HUES6 (cell line): Measurements from ENCODE around the gene PSMD14.

Source experiments
- H3K27ac ChIP-seq: 2 replicates; pipeline ENCODE4 v1.7.0; 2013; ENCODE audit warnings: low read depth, mild to moderate bottlenecking, low read length, inconsistent platforms
- H3K27me3 ChIP-seq: 2 replicates; pipeline ENCODE4 v1.6.1; 2013; ENCODE audit warnings: low read length; ENCODE audit not compliant: control insufficient read depth, insufficient read depth
- H3K36me3 ChIP-seq: 2 replicates; pipeline ENCODE4 v1.6.1; 2013; ENCODE audit warnings: low read length; ENCODE audit not compliant: control insufficient read depth, insufficient read depth
- H3K4me1 ChIP-seq: 2 replicates; pipeline ENCODE4 v1.6.1; 2013; ENCODE audit warnings: low read length; ENCODE audit not compliant: control insufficient read depth, insufficient read depth
- H3K4me3 ChIP-seq: 2 replicates; pipeline ENCODE4 v1.5.1; 2013; ENCODE audit warnings: low read depth, low read length
- H3K9ac ChIP-seq: one replicate; pipeline ENCODE4 v1.6.1; 2013; ENCODE audit warnings: mild to moderate bottlenecking, low read length
- H3K9me3 ChIP-seq: 2 replicates; pipeline ENCODE4 v1.6.1; 2013; ENCODE audit warnings: low read depth, low read length; ENCODE audit not compliant: control insufficient read depth, insufficient read depth

The PSMD14 gene

DNA sequence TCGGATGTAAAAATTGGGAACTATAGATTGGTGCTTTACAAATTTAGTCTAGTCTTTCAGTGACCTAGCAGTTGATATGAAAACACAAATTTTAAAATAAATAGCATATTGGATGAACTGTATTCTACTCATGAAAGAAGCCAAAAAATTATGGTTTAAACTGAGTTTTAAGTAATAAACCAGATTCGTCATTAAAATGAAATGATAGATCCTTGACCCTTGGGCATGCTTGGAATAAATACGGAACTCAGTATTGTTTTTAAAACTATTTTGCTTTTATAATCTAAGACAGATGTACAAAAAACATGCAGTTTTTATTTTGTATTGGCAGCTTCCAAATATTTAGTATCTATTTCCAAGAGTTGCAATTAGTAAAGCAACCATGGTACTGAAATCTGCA lies 73.3 kb downstream of the PSMD14 start:
- Histone ChIP-seq H3K36me3 (peaks cover 7% of the 10 kb centered on the region), H3K9me3 (no peaks in the 10 kb centered on the region), H3K27me3 (no peaks in the 10 kb centered on the region), H3K9ac (no peak overlapping the region), H3K4me1 (no peaks in the 10 kb centered on the region), H3K4me3 (no peak overlapping the region), H3K27ac (no peak overlapping the region)

- Histone ChIP-seq H3K27ac (peak overlapping the region; percentile 51), H3K4me1 (no peaks in the 10 kb centered on the region), H3K27me3 (no peaks in the 10 kb centered on the region), H3K9ac (no peak overlapping the region), H3K36me3 (peaks cover 9% of the 10 kb centered on the region), H3K9me3 (no peaks in the 10 kb centered on the region), H3K4me3 (no peak overlapping the region)
These were observed 74.5 kb downstream of the PSMD14 start for GRCh38 chr2:161382747-161383146.

DNA sequence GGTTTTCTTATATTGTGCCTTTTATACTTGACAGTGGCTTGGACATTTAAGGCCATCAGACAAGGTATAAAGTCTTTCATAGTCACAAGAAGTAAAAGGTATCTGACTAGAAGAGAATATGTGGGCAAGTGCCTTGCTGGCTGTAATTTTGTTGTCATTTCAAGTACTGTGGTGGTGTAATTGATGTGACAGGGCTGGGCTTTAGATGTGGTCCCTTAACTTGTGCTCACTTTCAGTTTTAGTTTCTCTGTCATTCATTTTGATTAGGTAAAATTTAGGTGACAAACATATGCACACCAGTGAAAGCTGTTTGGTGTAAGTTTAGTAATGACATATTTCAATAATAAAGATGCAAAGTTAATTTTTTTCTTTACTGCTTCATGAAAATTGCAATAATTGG lies 76.6 kb downstream of the PSMD14 start:
- H3K4me1 ChIP-seq, result no peaks in the 10 kb centered on the region
- no peaks in the 10 kb centered on the region for H3K9me3 ChIP-seq
- H3K4me3 ChIP-seq, result no peak overlapping the region
- H3K27me3 ChIP-seq, result no peaks in the 10 kb centered on the region
- H3K27ac ChIP-seq, result no peak overlapping the region
- H3K9ac ChIP-seq, result no peak overlapping the region
- H3K36me3 ChIP-seq, result peaks cover 11% of the 10 kb centered on the region

DNA sequence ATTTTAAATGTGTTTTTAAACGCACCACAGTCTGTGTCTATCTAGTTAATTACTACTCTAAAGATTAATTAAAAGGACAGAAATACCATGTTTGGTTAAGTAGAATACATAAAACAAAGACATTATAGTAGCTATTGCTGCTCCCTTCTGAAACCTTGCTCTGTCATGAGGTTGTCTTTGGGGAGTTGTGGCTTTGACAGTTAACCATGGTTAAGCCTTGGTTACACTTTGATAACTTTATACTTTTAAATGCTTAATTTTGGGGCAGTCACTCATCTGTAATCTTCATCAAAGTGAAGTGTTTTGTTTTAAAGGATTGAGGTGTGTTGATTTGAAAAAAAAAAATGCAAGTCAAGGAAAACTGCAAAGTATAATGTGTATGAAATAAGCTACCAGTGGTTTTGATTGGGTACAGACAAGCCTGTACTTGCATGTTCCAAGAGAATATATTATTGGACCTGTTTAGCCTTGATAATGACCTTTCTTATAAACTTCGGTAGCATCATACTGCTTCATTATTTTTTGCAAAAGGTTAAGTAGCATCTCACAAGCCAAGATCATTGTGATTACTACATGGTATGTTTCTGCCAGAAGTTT lies 78.1 kb downstream of the PSMD14 start:
- no peaks in the 10 kb centered on the region for H3K4me1 ChIP-seq
- H3K27ac ChIP-seq, result 0 out of 2 replicates have a peak overlapping the region, but pooled peaks have one; percentile 34
- H3K27me3 ChIP-seq, result no peaks in the 10 kb centered on the region
- H3K36me3 ChIP-seq, result peaks cover 11% of the 10 kb centered on the region
- H3K9me3 ChIP-seq, result no peaks in the 10 kb centered on the region
- no peak overlapping the region for H3K4me3 ChIP-seq
- H3K9ac ChIP-seq, result no peak overlapping the region

DNA sequence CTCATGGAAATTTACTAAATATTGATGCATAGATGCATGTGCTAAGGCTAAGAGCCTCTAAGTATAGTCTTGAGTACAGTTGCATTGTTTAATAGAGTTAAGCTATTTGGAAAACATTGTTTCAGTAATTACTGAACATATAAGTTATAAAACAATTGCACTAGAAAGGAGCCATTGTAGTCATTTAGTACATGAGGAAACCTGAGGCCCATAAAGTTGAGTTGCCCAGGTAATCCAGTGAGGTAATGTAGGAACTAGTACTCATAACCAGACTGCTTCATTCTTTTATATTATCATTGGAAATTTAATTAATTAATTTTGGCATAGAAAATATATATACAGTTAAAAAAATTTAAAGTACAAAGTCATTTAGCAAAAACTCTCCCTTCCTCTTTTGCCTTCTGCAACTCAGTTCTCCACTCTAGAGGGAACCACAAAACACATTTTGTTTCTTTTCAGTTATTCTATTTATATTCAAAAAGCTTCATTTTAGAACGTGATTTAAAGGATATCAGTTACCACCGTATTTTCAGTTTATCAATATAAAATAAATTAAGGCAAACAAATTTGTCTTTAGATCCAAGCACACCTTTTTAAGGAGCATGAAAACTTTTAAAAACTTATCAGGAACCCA lies 80.0 kb downstream of the PSMD14 start:
- Histone ChIP-seq H3K4me3 (no peak overlapping the region), H3K9me3 (no peaks in the 10 kb centered on the region), H3K27me3 (no peaks in the 10 kb centered on the region), H3K27ac (no peak overlapping the region), H3K4me1 (no peaks in the 10 kb centered on the region), H3K9ac (no peak overlapping the region), H3K36me3 (peaks cover 11% of the 10 kb centered on the region)

DNA sequence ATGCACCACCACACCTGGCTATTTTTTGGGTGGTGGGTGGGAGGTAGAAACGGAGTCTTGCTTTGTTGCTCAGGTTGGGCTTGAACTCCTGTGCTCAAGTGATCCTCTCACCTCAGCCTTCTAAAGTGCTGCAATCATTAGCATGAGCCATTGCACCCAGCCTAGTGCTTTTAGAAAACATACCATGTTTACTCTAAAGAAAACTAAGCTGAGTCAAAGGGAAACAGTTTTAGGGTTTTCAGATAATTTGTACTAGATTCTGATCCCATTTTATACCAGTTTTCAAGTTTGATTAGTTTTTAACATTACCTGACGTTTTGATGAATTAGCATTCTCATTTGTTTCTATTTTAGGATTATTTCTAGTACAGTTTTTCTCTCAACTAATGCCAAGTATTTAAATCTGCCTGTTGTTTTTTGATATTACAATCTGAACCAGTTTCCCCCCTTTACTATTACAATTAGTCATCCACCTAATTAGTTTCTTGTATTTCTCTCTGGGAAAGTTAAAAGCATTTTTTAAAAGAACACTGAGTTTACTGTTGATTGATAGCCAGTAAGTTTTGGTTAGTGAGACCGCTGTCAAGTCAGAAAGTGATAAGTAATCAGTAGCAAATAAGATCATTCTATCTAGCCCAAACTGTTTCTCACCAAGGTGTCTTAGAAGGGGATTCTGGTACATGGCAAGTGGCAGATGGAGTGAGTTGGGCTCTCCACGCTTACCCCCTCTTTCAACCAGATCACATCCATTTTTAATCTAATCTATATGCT lies 83.7 kb downstream of the PSMD14 start:
- peaks cover 22% of the 10 kb centered on the region for H3K36me3 ChIP-seq
- H3K9me3 ChIP-seq, result no peaks in the 10 kb centered on the region
- H3K4me3 ChIP-seq, result no peak overlapping the region
- peaks cover 8% of the 10 kb centered on the region; the same call in 1 of the 2 replicates for H3K4me1 ChIP-seq
- no peaks in the 10 kb centered on the region for H3K27me3 ChIP-seq
- H3K9ac ChIP-seq, result no peak overlapping the region
- H3K27ac ChIP-seq, result no peak overlapping the region

- H3K4me3 ChIP-seq, result no peak overlapping the region
- H3K9me3 ChIP-seq, result no peaks in the 10 kb centered on the region
- peaks cover 53% of the 10 kb centered on the region for H3K36me3 ChIP-seq
These were observed 91.9 kb downstream of the PSMD14 start for GRCh38 chr2:161400076-161400475.

DNA sequence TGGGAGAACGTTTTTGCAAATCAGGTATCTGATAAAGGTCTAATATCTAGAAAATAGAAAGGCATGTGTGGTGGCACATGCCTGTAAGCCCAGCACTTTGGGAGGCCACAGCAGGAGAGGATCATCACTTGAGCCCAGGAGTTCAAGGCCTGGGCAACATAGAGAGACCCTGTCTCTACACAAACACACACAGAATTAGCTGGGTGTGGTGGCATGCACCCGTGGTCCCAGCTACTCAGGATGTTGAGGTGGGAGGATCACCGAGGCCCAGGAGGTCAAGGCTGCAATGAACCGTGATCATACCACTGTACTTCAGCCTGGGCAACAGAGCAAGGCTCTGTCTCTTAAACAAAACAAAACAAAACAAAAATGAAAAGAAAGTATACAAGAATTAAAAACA lies 94.1 kb downstream of the PSMD14 start:
- Histone ChIP-seq H3K27ac (no peak overlapping the region), H3K4me3 (no peak overlapping the region), H3K4me1 (no peaks in the 10 kb centered on the region), H3K9me3 (no peaks in the 10 kb centered on the region), H3K9ac (no peak overlapping the region), H3K36me3 (peaks cover 33% of the 10 kb centered on the region), H3K27me3 (no peaks in the 10 kb centered on the region)

More at GRCh38 chr2:161400076-161400475, 91.9 kb downstream of the PSMD14 start:
- H3K27ac ChIP-seq, result no peak overlapping the region
- no peak overlapping the region for H3K9ac ChIP-seq
- H3K27me3 ChIP-seq, result no peaks in the 10 kb centered on the region
- no peaks in the 10 kb centered on the region for H3K4me1 ChIP-seq

- Histone ChIP-seq H3K27ac (no peak overlapping the region), H3K4me1 (no peaks in the 10 kb centered on the region), H3K36me3 (peaks cover 17% of the 10 kb centered on the region), H3K4me3 (no peak overlapping the region), H3K9ac (no peak overlapping the region), H3K27me3 (no peaks in the 10 kb centered on the region), H3K9me3 (no peaks in the 10 kb centered on the region)
These were observed 98.1 kb downstream of the PSMD14 start for GRCh38 chr2:161406316-161406715.

GRCh38 chr2:161407597-161407996 lies 99.4 kb downstream of the PSMD14 start:
- Histone ChIP-seq H3K9ac (no peak overlapping the region), H3K4me3 (no peak overlapping the region), H3K36me3 (0 out of 2 replicates have a peak, but pooled peaks cover 6% of the 10 kb centered on the region), H3K27ac (no peak overlapping the region), H3K4me1 (no peaks in the 10 kb centered on the region), H3K9me3 (no peaks in the 10 kb centered on the region), H3K27me3 (no peaks in the 10 kb centered on the region)

- Histone ChIP-seq H3K9ac (no peak overlapping the region), H3K36me3 (0 out of 2 replicates have a peak, but pooled peaks cover 6% of the 10 kb centered on the region), H3K4me3 (no peak overlapping the region), H3K9me3 (no peaks in the 10 kb centered on the region), H3K27me3 (peaks cover 15% of the 10 kb centered on the region), H3K4me1 (peaks cover 14% of the 10 kb centered on the region), H3K27ac (no peak overlapping the region)
These were observed 101.2 kb downstream of the PSMD14 start for GRCh38 chr2:161409308-161409907.
